ENCODE data around the gene TSFM. TPM values are rescaled to one million over a fixed set of nuclear protein-coding genes. Genes with fewer than 3 reads are reported as not detected.
"Not testable (repeated sequence)": the region's sequence is repeated elsewhere in the genome, so short reads cannot be mapped to it uniquely, and the experiment has no call there.

Gene TSFM
- total RNA-seq, 1 experiment from 2014 or later = 40.3 TPM

- in situ Hi-C loops (cut with HindIII; ENCODE audit: low pct_unique_long_range_greater_than_20kb, low sequenced_read_pairs) = no loop called here
- Histone ChIP-seq H3K36me3 (ENCODE audit: control insufficient read depth, insufficient read depth, low read length) (peaks cover 2% of the 10 kb centered on the region; the same call in 1 of the 2 replicates), H3K27ac (ENCODE audit: low read length) (peak within 1 kb of the TSS; percentile 96), H3K9me3 (ENCODE audit: control insufficient read depth, insufficient read depth, low read depth, low read length) (no peaks in the 10 kb centered on the region), H3K27me3 (ENCODE audit: control insufficient read depth, insufficient read depth, low read length) (no peaks in the 10 kb centered on the region), H3K4me3 (ENCODE audit: low read depth in 2 of 2, low read length in 2 of 2) (peak within 1 kb of the TSS; percentile 81 to 94), H3K4me1 (ENCODE audit: control insufficient read depth, insufficient read depth, low read length) (peaks cover 6% of the 10 kb centered on the region)
- ATAC-seq (peak; percentile 77), DNase-seq (ENCODE audit: low read depth, low spot score) (no peak)
- CTCF ChIA-PET = no interaction called here
- intact Hi-C loops (cut with micrococcal nuclease; ENCODE audit: unreplicated experiment) = no loop called here
- BruUV-seq (replicated peaks) = no TSS peak
- POLR2A ChIA-PET = interaction anchor here (0.6 kb wide), 1 partner anchor 132 kb away, joined by 9 read pairs; no protein-coding TSS in a partner anchor
- TF ChIP-seq TCF7L2 (IDR thresholded peaks at IDR 0.05; ENCODE audit: low read depth, low read length) (no peak), POLR2AphosphoS5 (IDR thresholded peaks at IDR 0.05; ENCODE audit: low read depth, low read length) (no peak), CTCF (IDR thresholded peaks at IDR 0.05) (no peak), REST (IDR thresholded peaks at IDR 0.05; ENCODE audit: insufficient read depth in 1 of 2, low read depth in 2 of 2, low read length in 1 of 2) (no peak), SIN3A (IDR thresholded peaks at IDR 0.05; ENCODE audit: borderline replicate concordance, insufficient read depth, low read depth, low read length) (no peak)
These were observed 9.9 kb upstream of the TSFM start, which contains the start of gene EEF1AKMT3 for GRCh38 chr12:57772429-57773322. TSS of gene EEF1AKMT3 (plus strand) at chr12:57772614. CDS start at chr12:57772725, 111 bp downstream.

GRCh38 chr12:57774634-57775033, 8.0 kb upstream of the TSFM start:
- DNase-seq (ENCODE audit: low read depth, low spot score); BruUV-seq (replicated peaks); H3K9me3 ChIP-seq (ENCODE audit: control insufficient read depth, insufficient read depth, low read depth, low read length); H3K27me3 ChIP-seq (ENCODE audit: control insufficient read depth, insufficient read depth, low read length); in situ Hi-C loops (cut with HindIII; ENCODE audit: low pct_unique_long_range_greater_than_20kb, low sequenced_read_pairs); H3K36me3 ChIP-seq (ENCODE audit: control insufficient read depth, insufficient read depth, low read length); H3K4me1 ChIP-seq (ENCODE audit: control insufficient read depth, insufficient read depth, low read length); ATAC-seq; H3K27ac ChIP-seq (ENCODE audit: low read length); H3K4me3 ChIP-seq (ENCODE audit: low read depth in 2 of 2, low read length in 2 of 2); intact Hi-C loops (cut with micrococcal nuclease; ENCODE audit: unreplicated experiment): not testable (repeated sequence)
- ChIA-PET CTCF (interaction anchor here (0.6 to 0.7 kb wide), 3 partner anchors 122 to 670 kb away, joined by 3 read pairs; no protein-coding TSS in a partner anchor), POLR2A (interaction anchor here (0.6 kb wide), 1 partner anchor 31 kb away, joined by 3 read pairs; no protein-coding TSS in a partner anchor)

Data from Panc1 (cell line).